Fibroblast of skin of left biceps (primary cell): ENCODE data around the gene PEBP1.

Experiments
- DNase-seq, 2 experiments: peaks; one replicate each; pipeline ENCODE4 v3.0.0-alpha.2; 2013; ENCODE audit warnings: low read depth in 2 of 2

The PEBP1 gene

DNA sequence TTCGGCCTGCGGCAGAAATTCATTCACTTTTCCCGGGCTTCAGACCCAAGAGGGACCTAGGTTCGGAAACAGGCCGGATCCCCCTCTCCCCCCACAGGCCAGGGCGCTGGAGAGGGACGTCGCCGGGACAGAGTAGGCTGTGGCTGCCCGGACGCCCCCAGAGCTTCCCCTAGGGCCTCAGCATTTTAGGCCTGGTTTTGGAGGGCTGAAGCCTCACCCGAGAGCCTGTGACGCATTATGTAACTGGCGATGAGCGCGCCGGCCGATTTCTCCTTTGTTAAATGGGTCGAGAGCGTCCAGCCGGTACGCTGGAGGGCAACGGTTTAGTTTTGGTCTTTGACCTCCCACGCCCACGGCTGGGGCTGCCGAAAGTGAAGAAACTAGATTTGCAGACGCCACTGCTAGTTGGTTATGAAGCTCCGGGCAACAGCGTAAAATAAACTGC lies 657 bp downstream of the PEBP1 start:
- no peak for DNase-seq

DNA sequence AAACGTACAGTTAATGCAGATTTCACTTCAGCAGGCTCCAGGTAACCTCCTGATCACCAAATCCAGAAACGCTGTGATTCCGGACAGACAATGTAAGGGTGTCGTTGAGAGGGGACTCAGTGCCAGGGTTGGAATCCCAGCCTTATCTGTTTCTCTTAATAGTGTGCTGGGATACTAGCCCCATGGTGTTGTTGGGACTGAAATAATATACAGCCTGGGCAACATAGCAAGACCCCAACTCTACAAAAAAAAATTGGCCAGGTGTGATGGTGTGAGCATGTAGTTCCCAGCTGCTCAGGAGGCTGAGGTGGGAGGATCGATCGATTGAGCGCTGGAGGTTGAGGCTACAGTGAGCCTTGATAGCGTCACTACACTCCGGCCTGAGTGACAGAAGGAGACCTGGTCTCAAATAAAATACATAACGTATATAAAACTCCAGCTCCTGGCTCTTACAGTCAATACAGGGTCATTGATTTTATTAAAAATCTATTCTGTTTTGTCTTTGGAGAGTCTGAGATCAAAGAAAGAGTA lies 1.3 kb downstream of the PEBP1 start:
- DNase-seq: no peak

DNA sequence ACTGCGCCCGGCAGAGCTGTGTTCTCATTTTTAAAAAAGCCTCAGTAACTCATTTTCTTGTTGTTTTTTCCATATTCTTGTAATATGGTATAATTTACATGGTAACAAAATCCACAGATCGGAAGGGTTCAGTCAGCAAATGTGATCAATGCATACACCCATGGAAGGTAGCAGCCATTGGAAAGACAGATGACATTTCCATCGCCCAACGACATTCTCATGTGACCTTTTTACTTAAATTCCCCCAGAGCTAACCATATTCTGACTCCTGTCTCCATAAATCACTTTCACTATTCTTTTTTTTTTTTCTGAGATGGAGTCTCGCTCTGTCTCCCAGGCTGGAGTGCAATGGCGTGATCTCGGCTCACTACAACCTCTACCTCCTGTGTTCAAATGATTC lies 4.9 kb downstream of the PEBP1 start:
- no peak for DNase-seq

DNA sequence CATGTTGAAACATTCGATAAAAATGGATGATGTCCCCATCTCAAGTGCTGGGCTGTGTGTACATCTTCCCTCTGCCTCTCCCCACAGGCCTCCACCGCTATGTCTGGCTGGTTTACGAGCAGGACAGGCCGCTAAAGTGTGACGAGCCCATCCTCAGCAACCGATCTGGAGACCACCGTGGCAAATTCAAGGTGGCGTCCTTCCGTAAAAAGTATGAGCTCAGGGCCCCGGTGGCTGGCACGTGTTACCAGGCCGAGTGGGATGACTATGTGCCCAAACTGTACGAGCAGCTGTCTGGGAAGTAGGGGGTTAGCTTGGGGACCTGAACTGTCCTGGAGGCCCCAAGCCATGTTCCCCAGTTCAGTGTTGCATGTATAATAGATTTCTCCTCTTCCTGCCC lies 8.6 kb downstream of the PEBP1 start:
- no peak for DNase-seq

DNA sequence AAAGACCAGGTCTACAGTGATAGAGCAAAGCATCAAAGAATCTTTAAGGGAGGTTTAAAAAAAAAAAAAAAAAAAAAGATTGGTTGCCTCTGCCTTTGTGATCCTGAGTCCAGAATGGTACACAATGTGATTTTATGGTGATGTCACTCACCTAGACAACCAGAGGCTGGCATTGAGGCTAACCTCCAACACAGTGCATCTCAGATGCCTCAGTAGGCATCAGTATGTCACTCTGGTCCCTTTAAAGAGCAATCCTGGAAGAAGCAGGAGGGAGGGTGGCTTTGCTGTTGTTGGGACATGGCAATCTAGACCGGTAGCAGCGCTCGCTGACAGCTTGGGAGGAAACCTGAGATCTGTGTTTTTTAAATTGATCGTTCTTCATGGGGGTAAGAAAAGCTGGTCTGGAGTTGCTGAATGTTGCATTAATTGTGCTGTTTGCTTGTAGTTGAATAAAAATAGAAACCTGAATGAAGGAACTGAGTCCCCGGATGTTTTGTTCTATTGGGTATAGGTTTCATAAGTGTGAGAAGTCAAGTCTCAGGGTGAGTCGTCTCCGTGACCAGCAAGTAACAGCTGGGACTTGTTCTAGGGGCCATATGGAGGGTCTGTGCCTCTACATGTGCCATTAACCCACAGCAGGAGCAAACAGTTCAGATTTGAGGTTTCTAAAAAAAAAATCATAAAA lies 9.3 kb downstream of the PEBP1 start:
- DNase-seq: no peak

DNA sequence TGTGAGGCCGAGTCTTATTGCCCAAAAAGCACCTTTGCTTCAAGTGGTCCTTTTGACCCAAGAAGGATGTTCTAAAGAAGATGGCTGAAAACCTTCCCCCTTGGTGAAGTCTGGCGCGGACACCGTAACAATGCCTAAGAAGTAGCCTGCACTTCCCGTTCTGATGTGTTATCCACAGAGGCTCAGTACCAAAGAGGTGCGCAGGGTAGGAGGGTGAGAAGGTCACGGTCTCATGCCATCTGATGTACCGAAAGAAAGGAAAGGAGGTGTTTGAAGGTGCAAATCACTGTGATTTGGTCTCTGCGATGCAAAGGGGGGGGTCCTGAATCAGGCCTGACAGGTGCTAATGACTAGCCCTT lies 9.9 kb downstream of the PEBP1 start:
- no peak for DNase-seq

DNA sequence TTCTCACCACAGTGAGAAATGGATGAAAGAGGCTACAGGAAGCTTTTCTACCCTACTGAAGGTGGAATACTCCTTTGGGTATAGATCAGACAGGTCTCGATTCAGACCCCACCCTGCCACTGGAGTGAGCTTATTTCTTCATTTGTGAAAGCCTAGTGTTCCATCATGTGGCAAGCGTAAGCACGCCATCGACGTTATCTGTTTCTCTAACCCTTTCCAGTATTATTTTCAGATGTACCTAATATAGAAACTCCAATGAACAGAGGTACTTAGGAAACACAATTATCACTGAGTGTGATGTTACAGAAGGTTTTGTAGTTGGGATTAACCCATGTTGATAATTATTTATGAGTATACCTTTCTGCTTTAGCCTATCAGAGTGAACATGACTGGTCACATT lies 12.4 kb downstream of the PEBP1 start:
- DNase-seq: no peak

DNA sequence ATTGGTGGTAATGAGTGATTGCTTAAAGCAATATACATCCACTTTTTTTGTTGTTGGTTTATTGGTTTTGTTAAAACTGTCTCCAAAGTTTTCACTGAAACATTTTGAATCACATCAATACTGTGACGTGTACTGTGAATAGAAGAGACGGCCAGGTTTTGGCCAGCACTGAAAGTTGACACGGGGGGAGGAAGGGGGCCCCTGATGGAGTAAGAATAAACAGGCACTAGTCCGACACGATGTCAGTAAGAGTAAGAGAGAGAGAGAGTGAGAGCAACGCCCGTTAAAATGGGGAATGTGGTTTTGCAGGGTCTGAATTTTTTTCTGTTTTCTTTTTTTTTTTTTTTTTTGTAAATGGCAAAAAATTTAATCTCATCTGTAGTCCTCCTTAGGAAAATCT lies 14.7 kb downstream of the PEBP1 start:
- no peak for DNase-seq

DNA sequence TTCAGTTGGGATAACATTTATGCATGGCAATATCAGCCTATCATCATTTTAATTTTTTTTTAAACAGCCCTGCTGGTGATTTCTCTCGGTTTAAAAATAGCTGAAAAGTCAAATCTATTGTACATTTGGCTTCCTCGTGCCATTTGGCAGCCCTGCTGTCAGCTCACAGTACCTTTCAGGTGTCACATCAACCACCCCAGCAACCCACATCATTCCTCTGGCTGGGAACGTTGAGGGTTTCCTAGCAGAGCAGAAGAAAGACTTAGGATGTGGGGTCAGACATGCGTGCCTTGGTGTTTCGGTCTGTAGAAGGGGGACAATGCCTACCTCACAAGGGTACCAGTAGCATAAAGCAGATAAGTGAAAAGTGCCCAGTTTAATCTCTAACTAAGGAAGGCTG lies 15.8 kb downstream of the PEBP1 start:
- no peak for DNase-seq

DNA sequence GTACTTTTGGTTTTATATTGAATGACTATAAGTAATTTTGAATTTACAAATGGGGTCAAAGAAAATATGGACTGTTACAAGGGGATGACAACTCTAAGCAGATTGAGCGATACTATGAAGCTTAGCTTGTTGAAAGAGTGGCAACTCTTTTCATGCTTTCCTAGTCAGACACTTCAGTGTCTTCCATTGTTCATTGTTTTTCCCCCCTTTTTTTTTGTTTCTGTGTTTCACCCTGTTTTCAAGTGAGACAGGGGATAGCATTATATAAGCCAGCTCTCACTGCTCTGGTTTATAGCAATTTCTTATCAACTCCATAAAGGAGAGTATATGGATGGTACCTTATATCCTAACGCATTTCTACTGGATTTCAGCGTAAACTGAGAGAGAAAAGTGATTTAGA lies 24.6 kb downstream of the PEBP1 start:
- DNase-seq: no peak

DNA sequence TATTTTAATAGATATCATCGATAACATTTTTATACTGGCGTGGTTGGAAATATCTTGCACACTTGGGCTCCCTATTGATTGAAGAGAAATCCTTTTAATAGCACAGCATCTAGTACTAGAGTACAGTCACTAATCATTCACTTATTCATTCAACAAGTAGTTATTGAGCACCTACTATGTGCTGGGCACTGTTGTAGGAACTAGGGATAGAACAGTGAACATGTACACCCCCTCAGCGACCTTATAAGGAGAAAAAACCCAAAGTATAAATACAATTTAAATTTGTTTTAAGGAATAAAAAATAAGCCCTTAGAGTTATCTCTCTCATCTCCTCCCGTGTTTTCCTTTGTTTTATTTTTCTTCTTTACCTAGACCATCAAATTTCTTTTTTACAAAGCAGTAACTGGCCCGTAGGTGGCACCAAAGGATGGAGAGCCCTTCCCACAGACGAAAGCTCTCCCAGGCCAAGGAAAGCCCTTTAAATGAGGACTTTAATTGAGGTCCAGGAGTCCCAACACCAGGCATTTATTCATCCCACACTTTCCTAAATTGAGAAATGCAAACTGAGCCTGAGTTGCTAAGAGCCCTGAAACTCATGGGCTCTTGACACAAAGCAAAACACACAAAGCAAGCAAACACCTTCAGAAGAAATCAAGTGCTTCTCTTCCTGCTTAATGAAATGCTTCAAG lies 29.0 kb downstream of the PEBP1 start:
- DNase-seq: no peak

DNA sequence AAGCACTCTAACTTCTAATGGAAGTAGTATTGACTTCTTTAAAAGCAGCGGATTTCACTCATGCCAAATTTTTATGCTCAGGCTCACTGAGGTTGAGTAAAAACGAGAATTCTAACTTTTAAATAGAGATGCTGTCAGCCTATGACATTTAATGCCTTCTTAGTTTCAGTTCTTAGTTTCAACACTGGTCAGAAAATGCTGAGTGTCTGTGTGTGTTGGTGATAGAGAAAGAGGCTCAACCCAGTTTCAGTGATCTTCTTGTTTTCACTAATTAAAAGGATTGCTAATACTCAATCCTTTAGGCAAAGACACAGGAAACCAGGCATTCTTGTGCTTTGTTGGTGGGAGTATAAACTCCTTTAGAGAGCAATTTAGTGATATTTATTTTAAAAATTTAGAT lies 31.0 kb downstream of the PEBP1 start:
- no peak for DNase-seq

DNA sequence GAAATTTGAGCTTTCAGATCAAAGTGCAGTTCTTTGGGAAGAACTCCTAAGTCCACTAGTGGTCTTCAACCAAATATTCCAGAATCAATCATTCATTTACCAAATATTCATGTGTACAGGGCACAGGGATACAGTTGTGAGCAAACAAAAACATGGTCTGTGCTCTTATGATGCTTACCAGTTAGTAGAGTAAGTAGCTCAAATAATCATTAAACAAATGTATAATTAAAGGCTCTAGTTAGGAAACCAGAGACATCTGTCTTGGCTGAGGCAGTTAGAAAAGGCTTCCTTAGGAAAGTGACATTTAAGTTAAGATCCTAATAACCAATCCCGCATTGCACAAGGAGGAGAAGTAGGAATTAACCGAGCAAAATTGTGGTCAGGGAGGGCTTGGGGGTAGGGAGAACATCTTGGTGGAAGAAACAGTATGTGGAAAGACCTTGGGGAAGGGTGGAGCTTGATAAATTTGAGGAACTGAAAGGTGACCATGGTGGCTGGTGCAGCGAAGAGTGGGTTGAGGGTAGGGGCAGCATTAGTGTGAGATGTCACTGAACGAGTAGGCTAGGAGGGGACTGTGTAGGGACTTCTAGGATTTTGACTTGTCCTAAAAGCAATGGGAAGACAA lies 40.0 kb downstream of the PEBP1 start:
- no peak for DNase-seq

DNA sequence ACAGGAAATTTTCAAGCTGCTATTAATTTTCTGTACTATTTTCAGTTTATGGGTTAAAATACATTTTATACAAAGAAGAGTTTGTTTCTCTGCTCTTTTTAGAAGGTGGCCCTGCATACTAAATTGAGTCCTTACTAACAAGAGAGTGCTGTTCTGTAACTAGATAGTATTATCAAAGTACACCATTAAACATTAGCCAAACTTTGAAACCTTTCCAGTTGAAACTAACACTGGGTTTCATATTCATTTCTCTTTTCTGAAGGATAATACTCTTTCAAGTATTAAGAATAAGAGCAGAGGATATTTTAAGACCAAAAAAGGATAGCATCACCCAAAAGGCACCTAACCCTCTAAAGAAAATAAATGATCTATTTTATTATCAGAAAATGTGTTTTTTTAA lies 47.2 kb downstream of the PEBP1 start:
- no peak for DNase-seq

DNA sequence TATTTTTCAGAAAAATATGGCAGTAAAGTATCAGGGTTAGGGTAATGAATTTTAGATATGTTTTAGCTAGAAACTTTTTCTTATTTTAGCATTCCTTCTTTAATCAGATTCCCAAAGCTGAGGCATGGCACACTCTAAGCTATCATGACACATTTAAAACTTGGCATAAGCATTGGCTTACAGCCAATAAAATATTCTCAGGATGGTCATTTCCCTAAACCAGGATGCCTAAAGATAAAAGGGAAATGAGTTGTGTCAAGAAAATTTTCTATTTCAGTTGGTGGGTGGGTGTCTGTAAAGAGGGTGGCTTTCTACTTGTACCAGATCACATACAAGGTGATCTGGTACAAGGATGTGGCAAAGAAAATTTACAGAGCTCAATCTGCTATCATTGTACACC lies 47.8 kb downstream of the PEBP1 start:
- DNase-seq: no peak

DNA sequence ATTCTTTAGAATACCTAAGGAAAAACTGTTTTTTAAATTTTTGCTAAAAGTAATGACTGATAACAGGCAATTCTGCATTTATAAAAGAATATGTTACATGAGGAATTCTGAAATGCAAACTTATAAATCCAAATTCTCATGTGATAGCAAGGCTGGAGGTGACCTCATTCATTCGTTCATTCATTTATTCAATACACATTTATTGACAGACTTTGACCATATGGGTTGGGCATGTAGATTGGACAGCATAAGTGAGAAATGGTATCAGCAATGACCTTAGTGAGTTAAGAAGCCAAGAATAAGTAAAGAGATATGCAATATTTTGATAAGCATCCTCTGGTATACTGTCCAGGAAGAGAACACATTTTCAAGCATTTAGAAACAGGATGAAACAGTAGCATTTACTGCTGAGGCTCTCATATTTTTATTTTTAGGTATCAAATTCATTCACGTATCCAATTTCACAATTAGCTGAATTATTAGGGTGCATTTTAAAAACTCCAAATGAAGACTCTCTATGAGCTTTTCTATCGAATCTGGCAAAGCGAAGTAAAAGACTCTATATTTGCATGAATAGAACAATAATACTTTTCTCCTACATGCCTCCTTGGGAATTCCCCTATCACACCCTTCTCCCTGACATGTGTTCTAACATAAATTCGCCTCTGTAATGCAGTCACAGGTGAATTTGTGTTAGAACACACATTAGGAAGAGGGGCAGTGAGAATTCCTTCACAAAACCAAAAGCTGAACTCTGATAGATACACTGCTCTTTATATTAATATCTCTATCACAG lies 49.9 kb downstream of the PEBP1 start:
- no peak for DNase-seq

DNA sequence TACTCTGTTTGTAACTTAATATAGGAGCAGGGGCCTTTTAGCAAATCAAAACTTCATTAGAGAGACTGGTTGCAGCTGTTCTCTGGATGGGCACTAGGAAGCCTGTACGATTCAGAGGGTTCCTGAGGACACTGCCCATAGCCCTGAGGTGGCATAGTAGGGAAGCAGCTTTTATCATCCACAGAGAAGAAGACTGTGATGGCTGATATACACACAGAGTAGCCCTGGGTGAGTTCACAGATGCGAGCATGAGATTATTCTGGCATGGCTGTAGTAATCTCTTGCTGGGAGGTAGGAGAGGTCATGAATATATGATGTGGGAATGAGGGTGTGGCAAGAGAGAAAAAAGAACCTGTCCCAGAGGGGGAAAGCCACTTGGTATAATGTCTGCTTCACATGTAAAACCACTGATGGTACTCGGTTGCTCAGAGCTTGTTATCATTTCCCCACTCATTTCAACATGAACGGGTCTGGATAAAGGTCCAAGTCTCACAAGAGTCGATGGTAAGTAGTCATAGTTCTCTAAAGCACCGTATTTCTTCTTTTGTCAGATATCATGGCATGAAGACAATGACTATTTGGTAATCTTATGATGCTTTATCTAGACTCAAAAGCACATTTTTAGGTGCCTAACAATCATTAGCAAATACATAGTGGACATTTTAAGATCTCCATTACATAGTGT lies 52.0 kb downstream of the PEBP1 start:
- DNase-seq: no peak

DNA sequence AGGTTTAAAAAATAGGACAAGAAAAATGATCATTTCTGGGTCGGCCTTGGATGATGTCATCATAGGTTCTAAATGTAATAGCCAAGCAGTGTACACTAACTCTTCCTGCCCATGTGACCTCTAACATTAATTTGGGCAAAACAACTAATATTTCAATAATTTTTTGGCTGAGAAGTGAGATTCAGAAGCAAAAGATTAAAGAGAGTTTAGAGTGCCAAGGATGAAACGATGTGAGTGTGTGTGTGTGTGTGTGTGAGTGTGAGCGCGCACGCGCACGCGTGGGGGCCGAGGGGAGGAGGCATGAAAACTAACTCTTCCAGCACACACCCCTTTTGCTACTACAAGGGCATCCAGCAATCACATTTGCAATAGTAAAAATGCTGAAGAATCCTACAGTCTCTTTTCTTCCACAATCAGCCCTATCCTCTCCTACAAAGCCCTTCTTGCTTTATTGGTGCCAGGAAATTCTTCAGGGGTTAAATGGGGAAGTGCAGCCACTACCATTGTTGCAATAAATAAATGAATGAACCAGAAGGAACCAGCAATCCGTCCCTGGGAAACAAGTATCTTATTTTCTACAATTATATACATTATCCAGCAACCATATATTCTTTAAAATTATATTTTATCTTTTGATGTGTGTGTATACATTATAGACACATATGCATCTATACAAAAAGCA lies 52.9 kb downstream of the PEBP1 start:
- peak in 1 of 2 experiments; percentile 41 for DNase-seq

DNA sequence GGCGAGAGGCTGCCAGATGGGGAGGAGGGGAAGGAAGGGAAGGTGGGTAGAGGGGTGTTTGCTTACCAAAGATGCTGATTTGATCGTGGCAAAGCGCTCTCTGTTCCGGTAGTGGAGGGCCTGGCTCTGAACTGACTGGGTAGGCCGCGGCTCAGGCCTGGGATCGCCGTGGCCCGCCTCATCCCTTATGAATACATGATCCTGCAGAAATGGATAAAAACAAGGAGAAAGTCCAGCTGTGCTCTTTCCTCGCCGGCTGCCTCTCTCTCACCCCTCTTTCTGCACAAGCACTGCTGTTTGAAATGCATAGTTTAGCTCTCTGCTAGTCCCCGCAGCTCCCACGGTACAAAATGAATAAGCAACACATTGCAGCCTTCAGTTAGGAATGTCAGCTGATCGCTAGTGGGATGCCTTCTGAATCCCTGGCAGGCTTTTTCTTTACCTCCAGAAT lies 53.8 kb downstream of the PEBP1 start:
- no peak for DNase-seq

DNA sequence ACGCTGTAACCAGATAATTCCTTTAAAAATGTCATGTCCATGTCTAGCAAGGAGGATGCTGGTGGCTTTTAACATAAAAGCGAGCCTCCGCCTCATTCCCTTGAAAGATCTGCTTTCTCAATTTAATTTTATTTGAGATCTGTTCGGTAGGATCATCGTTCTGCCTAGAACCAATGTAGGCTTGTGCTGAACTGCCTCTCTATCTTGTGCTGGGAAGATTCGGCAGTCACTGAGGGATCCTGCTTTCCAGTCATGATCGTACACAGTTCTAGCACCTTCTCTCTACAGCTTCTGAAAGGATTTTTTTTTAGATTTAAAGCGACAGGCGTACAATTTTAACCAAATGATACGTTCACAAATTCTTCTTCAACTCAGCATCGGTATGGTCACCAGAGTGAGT lies 54.3 kb downstream of the PEBP1 start:
- no peak for DNase-seq

DNA sequence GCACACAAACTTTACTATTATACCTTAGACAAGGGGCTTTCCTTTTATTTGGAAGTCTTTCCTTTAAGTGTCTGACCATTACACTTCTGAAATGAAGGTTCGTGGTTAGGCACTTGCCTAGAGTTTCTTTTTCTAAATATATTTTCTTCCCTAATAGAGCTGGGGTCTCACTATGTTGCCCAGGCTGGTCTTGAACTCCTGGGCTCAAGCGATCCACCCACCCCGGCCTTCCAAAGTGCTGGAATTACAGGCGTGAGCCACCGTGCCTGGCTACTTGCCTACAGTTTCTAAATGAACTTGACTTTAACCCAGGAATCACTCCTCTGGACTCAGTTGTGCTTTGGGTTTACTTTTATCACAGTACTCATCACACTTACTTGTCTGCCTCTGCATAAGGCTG lies 57.6 kb downstream of the PEBP1 start:
- no peak for DNase-seq
